ENCODE results near the gene FUT8. TPM values are rescaled to one million over a fixed set of nuclear protein-coding genes. Genes with fewer than 3 reads are reported as not detected.

FUT8 gene
- total RNA-seq, 1 donor from 2014 or later = 26.1 TPM

DNA sequence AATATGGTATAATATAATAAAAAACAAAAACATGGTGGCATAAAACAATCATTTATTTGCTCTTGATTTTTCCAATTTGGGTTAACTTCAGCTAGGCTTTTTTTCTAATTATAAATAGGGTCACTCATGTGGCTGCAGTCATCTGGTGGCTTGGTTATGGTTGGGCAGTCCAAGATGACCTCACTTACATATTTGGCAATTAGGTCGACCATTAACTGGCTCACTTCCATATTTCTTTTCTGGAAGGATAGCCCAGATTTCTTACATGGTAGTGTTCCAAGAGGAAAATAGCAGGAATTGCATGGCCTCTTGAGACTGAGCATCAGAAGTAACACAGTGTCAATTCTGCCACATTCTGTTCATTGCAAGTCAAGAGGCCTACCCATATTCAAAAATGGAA is 153.4 kb downstream of the FUT8 start:
- Histone ChIP-seq H3K9me3 (ENCODE audit: control insufficient read depth in 3 of 3, low read length in 3 of 3) (no peaks in the 10 kb centered on the region), H3K27me3 (ENCODE audit: control insufficient read depth in 3 of 3, insufficient read depth in 3 of 3, low read length in 3 of 3) (no peaks in the 10 kb centered on the region), H3K4me3 (ENCODE audit: low read length in 3 of 3) (no peak overlapping the region), H3K4me1 (ENCODE audit: control insufficient read depth in 3 of 3, insufficient read depth in 3 of 3, low read length in 3 of 3) (no peaks in the 10 kb centered on the region), H3K27ac (ENCODE audit: low read depth, low read length) (no peak overlapping the region), H3K36me3 (ENCODE audit: control insufficient read depth in 3 of 3, insufficient read depth in 3 of 3, low read length in 3 of 3) (peaks cover 0 to 3% (median 0%) of the 10 kb centered on the region in 3 donors), H3K9ac (ENCODE audit: low read depth in 1 of 3, low read length in 3 of 3) (no peak overlapping the region)

DNA sequence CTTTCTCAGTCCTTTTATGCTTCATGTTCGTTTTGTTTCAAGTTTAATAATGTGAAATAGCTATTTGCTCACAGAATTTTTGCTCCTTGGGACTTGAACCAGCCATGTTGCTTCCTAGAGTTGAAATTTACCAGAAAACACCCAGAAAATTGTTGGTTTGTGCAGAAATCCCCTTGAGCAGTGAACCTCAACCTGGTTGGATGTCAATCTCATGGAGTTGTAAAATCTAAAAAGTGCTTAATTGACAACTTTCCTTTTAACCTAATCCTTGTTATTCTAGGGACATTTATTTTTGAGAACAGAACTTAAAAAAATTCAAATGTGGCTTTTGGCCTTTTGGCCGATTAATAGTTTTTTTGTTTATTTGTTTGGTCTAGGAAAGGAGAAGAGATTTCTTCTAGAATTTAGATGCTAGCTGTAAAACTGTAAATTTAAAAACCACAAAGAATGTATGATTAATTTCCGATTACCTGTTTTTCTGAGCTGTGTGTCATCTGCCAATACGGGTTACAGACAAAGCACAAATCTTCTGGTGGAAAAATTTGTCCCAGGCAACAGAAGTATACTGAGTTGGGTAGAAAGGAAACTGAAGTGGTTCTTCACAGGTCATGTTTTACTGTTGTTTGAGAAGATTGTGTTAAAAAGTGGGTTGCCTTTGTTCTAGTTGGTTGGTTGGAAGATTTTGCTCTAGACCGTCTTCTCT is 154.4 kb downstream of the FUT8 start:
- Histone ChIP-seq H3K36me3 (ENCODE audit: control insufficient read depth in 3 of 3, insufficient read depth in 3 of 3, low read length in 3 of 3) (no peaks in the 10 kb centered on the region), H3K4me1 (ENCODE audit: control insufficient read depth in 3 of 3, insufficient read depth in 3 of 3, low read length in 3 of 3) (no peaks in the 10 kb centered on the region), H3K27ac (ENCODE audit: low read depth, low read length) (no peak overlapping the region), H3K9me3 (ENCODE audit: control insufficient read depth in 3 of 3, low read length in 3 of 3) (no peaks in the 10 kb centered on the region), H3K27me3 (ENCODE audit: control insufficient read depth in 3 of 3, insufficient read depth in 3 of 3, low read length in 3 of 3) (no peaks in the 10 kb centered on the region), H3K4me3 (ENCODE audit: low read length in 3 of 3) (no peak overlapping the region), H3K9ac (ENCODE audit: low read depth in 1 of 3, low read length in 3 of 3) (no peak overlapping the region)

DNA sequence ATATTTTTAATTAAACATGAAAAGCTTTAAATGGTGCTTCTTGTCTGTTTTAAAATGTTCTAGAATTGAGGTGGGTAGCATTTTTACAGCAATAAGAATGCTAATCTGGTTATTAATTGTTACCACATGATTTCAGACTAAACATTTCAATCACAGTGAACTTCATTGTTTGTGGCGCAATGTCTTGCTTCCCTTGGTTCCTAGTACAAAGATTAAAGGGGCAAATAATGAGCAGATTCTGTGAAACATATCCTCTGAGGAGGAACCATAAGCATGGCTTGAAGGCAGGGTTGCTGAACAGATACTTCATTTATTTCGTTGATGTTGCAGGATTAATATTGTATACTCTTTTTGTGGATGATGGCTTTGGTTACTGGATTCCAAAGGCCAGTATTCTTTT is 162.1 kb downstream of the FUT8 start:
- Histone ChIP-seq H3K36me3 (ENCODE audit: control insufficient read depth in 3 of 3, insufficient read depth in 3 of 3, low read length in 3 of 3) (no peaks in the 10 kb centered on the region), H3K4me1 (ENCODE audit: control insufficient read depth in 3 of 3, insufficient read depth in 3 of 3, low read length in 3 of 3) (no peaks in the 10 kb centered on the region), H3K9me3 (ENCODE audit: control insufficient read depth in 3 of 3, low read length in 3 of 3) (no peaks in the 10 kb centered on the region), H3K27ac (ENCODE audit: low read depth, low read length) (no peak overlapping the region), H3K4me3 (ENCODE audit: low read length in 3 of 3) (no peak overlapping the region), H3K9ac (ENCODE audit: low read depth in 1 of 3, low read length in 3 of 3) (no peak overlapping the region), H3K27me3 (ENCODE audit: control insufficient read depth in 3 of 3, insufficient read depth in 3 of 3, low read length in 3 of 3) (no peaks in the 10 kb centered on the region)

DNA sequence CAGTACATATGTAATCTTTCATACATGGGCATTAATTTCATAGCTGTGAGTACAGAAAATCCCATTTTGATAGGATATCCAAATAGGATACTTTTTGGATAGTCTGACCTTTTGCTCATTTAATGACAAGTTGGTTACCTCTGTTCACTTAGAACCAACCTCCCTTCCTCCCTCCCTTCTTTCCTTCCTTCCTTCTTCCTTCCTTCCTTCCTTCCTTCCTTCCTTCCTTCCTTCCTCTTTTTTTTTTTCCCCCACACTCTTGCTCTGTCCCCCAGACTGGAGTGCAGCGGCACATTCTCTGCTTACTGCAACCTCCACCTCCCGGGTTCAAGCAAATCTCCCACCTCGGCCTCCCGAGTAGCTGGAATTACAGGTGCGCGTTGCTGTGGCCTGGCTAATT is 162.9 kb downstream of the FUT8 start:
- no peak overlapping the region for H3K9ac ChIP-seq (ENCODE audit: low read depth in 1 of 3, low read length in 3 of 3)
- H3K27me3 ChIP-seq (ENCODE audit: control insufficient read depth in 3 of 3, insufficient read depth in 3 of 3, low read length in 3 of 3) = no peaks in the 10 kb centered on the region
- no peaks in the 10 kb centered on the region for H3K4me1 ChIP-seq (ENCODE audit: control insufficient read depth in 3 of 3, insufficient read depth in 3 of 3, low read length in 3 of 3)
- H3K9me3 ChIP-seq (ENCODE audit: control insufficient read depth in 3 of 3, low read length in 3 of 3) = no peaks in the 10 kb centered on the region
- no peak overlapping the region for H3K27ac ChIP-seq (ENCODE audit: low read depth, low read length)
- no peak overlapping the region for H3K4me3 ChIP-seq (ENCODE audit: low read length in 3 of 3)
- no peaks in the 10 kb centered on the region for H3K36me3 ChIP-seq (ENCODE audit: control insufficient read depth in 3 of 3, insufficient read depth in 3 of 3, low read length in 3 of 3)

DNA sequence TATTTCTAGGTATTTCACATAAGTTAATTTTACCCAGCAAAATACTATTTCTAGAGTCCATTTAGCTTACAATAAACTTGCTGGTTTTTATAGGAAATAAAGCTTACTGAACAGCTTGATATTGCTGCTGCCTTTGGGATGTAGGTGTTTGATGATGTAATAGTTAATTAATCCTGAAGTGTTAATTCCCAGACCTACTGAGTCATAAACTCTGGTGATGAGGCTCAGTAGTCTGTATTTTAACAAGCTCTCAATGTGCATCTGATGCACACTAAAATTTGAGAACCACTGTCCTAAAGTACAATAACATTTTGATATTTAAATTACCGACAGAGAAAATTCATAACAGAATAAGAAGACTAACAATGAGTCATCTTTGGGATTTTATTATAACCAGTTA is 168.4 kb downstream of the FUT8 start:
- Histone ChIP-seq H3K9ac (ENCODE audit: low read depth in 1 of 3, low read length in 3 of 3) (no peak overlapping the region), H3K4me3 (ENCODE audit: low read length in 3 of 3) (no peak overlapping the region), H3K9me3 (ENCODE audit: control insufficient read depth in 3 of 3, low read length in 3 of 3) (no peaks in the 10 kb centered on the region), H3K36me3 (ENCODE audit: control insufficient read depth in 3 of 3, insufficient read depth in 3 of 3, low read length in 3 of 3) (no peaks in the 10 kb centered on the region), H3K4me1 (ENCODE audit: control insufficient read depth in 3 of 3, insufficient read depth in 3 of 3, low read length in 3 of 3) (no peaks in the 10 kb centered on the region), H3K27me3 (ENCODE audit: control insufficient read depth in 3 of 3, insufficient read depth in 3 of 3, low read length in 3 of 3) (no peaks in the 10 kb centered on the region), H3K27ac (ENCODE audit: low read depth, low read length) (no peak overlapping the region)

DNA sequence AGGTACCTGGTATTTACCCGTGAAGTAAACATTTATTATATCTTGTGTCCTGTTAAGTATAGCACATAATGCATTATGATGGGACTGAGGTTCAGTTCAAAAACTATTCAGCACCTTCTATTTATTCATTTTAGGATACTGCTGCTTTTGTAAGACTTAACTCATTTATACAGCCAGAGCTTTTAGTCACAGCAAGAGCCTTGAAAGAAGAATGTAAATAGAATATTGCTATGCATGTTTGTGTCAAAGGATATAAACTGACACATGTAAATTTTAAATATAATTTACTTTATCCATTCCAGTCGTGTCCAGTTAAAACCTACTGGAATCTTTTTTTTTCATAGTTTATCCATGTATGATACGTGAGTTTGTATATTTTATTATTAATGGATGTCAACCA is 168.8 kb downstream of the FUT8 start:
- Histone ChIP-seq H3K4me1 (ENCODE audit: control insufficient read depth in 3 of 3, insufficient read depth in 3 of 3, low read length in 3 of 3) (no peaks in the 10 kb centered on the region), H3K9ac (ENCODE audit: low read depth in 1 of 3, low read length in 3 of 3) (no peak overlapping the region), H3K27ac (ENCODE audit: low read depth, low read length) (no peak overlapping the region), H3K27me3 (ENCODE audit: control insufficient read depth in 3 of 3, insufficient read depth in 3 of 3, low read length in 3 of 3) (no peaks in the 10 kb centered on the region), H3K4me3 (ENCODE audit: low read length in 3 of 3) (no peak overlapping the region), H3K9me3 (ENCODE audit: control insufficient read depth in 3 of 3, low read length in 3 of 3) (no peaks in the 10 kb centered on the region), H3K36me3 (ENCODE audit: control insufficient read depth in 3 of 3, insufficient read depth in 3 of 3, low read length in 3 of 3) (no peaks in the 10 kb centered on the region)

DNA sequence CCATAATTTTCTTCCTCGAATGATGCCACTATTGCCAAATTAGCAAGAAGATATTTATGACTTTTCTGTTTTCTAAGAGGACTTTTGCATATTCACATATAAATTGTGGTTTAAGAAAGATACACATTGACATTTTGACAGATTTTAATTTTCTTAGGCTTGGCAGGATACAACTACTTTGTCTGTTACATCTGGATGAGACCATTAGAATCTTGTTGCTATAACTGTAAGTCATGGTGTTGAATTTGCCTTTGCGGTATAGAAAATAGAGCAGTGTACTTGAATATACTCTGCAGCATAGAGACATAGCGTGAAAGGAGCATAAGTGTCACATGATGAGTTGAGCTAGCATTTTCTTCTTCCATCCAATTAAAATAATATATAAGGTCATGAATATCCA is 169.3 kb downstream of the FUT8 start:
- Histone ChIP-seq H3K4me3 (ENCODE audit: low read length in 3 of 3) (no peak overlapping the region), H3K4me1 (ENCODE audit: control insufficient read depth in 3 of 3, insufficient read depth in 3 of 3, low read length in 3 of 3) (no peaks in the 10 kb centered on the region), H3K36me3 (ENCODE audit: control insufficient read depth in 3 of 3, insufficient read depth in 3 of 3, low read length in 3 of 3) (no peaks in the 10 kb centered on the region), H3K27ac (ENCODE audit: low read depth, low read length) (no peak overlapping the region), H3K27me3 (ENCODE audit: control insufficient read depth in 3 of 3, insufficient read depth in 3 of 3, low read length in 3 of 3) (no peaks in the 10 kb centered on the region), H3K9ac (ENCODE audit: low read depth in 1 of 3, low read length in 3 of 3) (no peak overlapping the region), H3K9me3 (ENCODE audit: control insufficient read depth in 3 of 3, low read length in 3 of 3) (no peaks in the 10 kb centered on the region)

DNA sequence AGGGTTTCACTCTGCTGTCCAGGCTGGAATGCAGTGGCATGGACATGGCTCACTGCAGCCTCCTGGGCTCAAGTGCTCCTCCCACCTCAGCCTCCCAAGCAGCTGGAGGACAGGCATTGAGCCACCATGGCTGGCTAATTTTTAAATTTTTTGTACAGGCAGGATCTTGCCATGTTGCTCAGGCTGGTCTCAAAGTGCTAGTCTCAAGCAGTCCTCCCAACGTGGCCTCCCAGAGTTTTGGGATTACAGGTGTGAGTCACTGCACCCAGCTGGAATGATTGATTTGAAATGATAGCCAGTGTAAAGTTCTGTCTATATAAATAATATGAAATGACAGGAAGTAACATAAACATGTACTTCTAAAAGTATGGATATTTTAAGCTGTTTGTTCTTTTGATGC is 172.7 kb downstream of the FUT8 start:
- Histone ChIP-seq H3K9ac (ENCODE audit: low read depth in 1 of 3, low read length in 3 of 3) (no peak overlapping the region), H3K36me3 (ENCODE audit: control insufficient read depth in 3 of 3, insufficient read depth in 3 of 3, low read length in 3 of 3) (no peaks in the 10 kb centered on the region), H3K4me3 (ENCODE audit: low read length in 3 of 3) (no peak overlapping the region), H3K27ac (ENCODE audit: low read depth, low read length) (no peak overlapping the region), H3K27me3 (ENCODE audit: control insufficient read depth in 3 of 3, insufficient read depth in 3 of 3, low read length in 3 of 3) (no peaks in the 10 kb centered on the region), H3K4me1 (ENCODE audit: control insufficient read depth in 3 of 3, insufficient read depth in 3 of 3, low read length in 3 of 3) (no peaks in the 10 kb centered on the region), H3K9me3 (ENCODE audit: control insufficient read depth in 3 of 3, low read length in 3 of 3) (no peaks in the 10 kb centered on the region)

DNA sequence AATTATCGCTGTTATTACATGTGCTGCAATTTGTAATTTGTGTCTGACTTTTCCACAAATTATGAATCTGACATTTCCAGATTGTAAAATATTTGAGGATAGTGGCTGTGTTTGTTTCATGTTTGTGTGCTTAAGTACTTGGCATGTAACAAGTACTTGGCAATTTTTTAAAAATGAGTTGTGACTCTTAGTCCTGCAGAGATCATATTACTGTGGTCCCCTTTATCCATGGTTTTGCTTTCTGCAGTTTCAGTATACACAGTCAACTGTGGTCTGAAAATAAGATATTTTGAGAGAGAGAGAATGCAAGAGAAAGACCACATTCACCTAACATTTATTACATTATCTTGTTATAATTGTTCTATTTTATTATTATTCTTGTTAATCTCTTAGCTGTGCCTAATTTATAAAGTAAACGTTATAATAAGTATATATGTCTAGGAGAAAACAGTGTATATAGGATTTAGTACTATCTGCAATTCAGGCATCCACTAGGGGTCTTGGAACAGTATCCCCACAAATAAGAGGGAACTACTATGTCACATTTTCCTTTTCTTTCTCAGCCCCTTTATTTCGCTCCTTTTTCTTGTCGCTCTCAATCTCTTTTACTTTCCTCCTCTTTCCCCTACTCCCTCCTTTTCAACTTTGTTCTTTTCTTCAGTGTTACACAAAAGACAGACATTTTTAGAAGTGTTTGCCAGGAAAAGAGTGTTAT is 176.1 kb downstream of the FUT8 start:
- Histone ChIP-seq H3K27me3 (ENCODE audit: control insufficient read depth in 3 of 3, insufficient read depth in 3 of 3, low read length in 3 of 3) (no peaks in the 10 kb centered on the region), H3K9ac (ENCODE audit: low read depth in 1 of 3, low read length in 3 of 3) (no peak overlapping the region), H3K9me3 (ENCODE audit: control insufficient read depth in 3 of 3, low read length in 3 of 3) (no peaks in the 10 kb centered on the region), H3K4me1 (ENCODE audit: control insufficient read depth in 3 of 3, insufficient read depth in 3 of 3, low read length in 3 of 3) (no peaks in the 10 kb centered on the region), H3K36me3 (ENCODE audit: control insufficient read depth in 3 of 3, insufficient read depth in 3 of 3, low read length in 3 of 3) (no peaks in the 10 kb centered on the region), H3K27ac (ENCODE audit: low read depth, low read length) (no peak overlapping the region), H3K4me3 (ENCODE audit: low read length in 3 of 3) (no peak overlapping the region)

DNA sequence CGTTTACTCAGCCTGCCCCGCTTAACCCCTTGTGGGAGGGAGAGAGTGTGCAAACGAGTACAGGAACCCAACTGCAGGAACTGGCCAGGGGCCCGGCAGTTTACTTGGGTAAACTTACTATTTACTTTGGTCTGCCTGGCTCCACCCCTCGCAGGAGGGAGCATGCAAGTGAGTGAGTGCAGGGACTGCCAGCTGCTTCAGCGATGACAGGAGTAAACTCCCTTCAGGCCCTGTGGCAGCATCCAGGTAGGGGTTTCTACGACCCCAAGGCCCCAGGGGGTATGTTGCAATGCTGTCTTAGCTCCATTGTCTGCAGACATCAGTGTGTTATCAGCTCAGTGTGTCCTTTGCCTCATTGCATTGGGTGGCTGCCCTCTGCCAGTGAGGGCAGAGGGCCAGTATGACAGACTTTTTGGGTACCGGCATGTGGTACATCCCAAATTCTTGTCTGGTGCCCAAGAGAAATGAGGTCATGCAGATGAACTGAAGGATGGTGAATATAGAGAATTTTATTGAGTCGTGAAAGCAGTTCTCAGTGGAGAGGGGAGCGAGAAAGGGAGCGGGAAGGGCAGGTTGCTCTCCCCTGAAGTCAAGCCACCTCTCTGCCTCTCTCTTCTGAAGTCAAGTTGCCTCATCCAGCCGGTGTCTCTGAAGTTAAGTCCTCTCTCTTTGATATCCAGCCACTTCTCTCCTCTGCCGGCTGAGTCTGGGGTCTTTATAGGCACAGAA is 181.8 kb downstream of the FUT8 start:
- H3K4me3 ChIP-seq (ENCODE audit: low read length in 3 of 3) = no peak overlapping the region
- no peak overlapping the region for H3K27ac ChIP-seq (ENCODE audit: low read depth, low read length)
- H3K9ac ChIP-seq (ENCODE audit: low read depth in 1 of 3, low read length in 3 of 3) = no peak overlapping the region
- no peaks in the 10 kb centered on the region for H3K9me3 ChIP-seq (ENCODE audit: control insufficient read depth in 3 of 3, low read length in 3 of 3)
- H3K36me3 ChIP-seq (ENCODE audit: control insufficient read depth in 3 of 3, insufficient read depth in 3 of 3, low read length in 3 of 3) = no peaks in the 10 kb centered on the region
- no peaks in the 10 kb centered on the region for H3K27me3 ChIP-seq (ENCODE audit: control insufficient read depth in 3 of 3, insufficient read depth in 3 of 3, low read length in 3 of 3)
- peaks cover 0 to 2% (median 0%) of the 10 kb centered on the region in 3 donors for H3K4me1 ChIP-seq (ENCODE audit: control insufficient read depth in 3 of 3, insufficient read depth in 3 of 3, low read length in 3 of 3)
